Testis (tissue), 2 donors: ENCODE measurements around the gene SH3BP2.

ENCODE experiments used
- CTCF ChIP-seq, 3 experiments: fragments of 450-650 bp in 2 of 3; fragments of 200-600 bp in 1 of 3; sonication (generic) in 1 of 3; IDR thresholded peaks; one replicate each; pipeline ENCODE4 v1.5.1; 2016 to 2019; ENCODE audit warnings: antibody characterized with exemption in 3 of 3, mild to moderate bottlenecking in 2 of 3, moderate library complexity in 1 of 3
- POLR2A ChIP-seq: fragments of 450-650 bp; IDR thresholded peaks from one replicate; pipeline ENCODE4 v1.6.1; 2017; ENCODE audit warnings: antibody characterized with exemption, mild to moderate bottlenecking, moderate library complexity

GRCh38 chr4:2866160-2866861, 73.4 kb downstream of the SH3BP2 start:
- no peak for TF ChIP-seq CTCF (IDR thresholded peaks at IDR 0.05)
- TF ChIP-seq POLR2A, result no peak
